Activated CD4-positive, alpha-beta T cell treated with anti-CD3 and anti-CD28 coated beads for 36 hours (primary cell): Measurements from ENCODE around the gene KIF21A. TPM values are rescaled to one million over a fixed set of nuclear protein-coding genes. Genes with fewer than 3 reads are reported as not detected.
"Not testable (repeated sequence)": the region's sequence is repeated elsewhere in the genome, so short reads cannot be mapped to it uniquely, and the experiment has no call there.

Source experiments
- ATAC-seq: fragments of 200-7000 bp; cut with Tn5 transposase; one replicate; pipeline ENCODE4 v1.10.0; 2021; ENCODE audit warnings: mild to moderate bottlenecking, moderate library complexity
- CTCF ChIA-PET: fragments of 350-600 bp; sonication (Branson Sonifier 250); formaldehyde crosslinking; loops from one replicate; lab custom pipeline; 2021; ENCODE audit warnings: antibody characterized with exemption; lab: Charles Lee
- POLR2A ChIA-PET: fragments of 350-600 bp; sonication (Branson Sonifier 250); formaldehyde crosslinking; loops from one replicate; lab custom pipeline; 2021; ENCODE audit warnings: antibody characterized with exemption, inconsistent platforms; lab: Charles Lee
- DNase-seq: peaks from one replicate; pipeline ENCODE4 v3.0.0-alpha.2; 2020
- H3K27ac Mint-ChIP-seq: one replicate; pipeline ENCODE4 v1.8.0; 2021; ENCODE audit warnings: mixed read lengths
- H3K27me3 Mint-ChIP-seq: one replicate; pipeline ENCODE4 v1.8.0; 2021; ENCODE audit warnings: mixed read lengths
- H3K36me3 Mint-ChIP-seq: one replicate; pipeline ENCODE4 v1.8.0; 2021; ENCODE audit warnings: low read depth, mixed read lengths
- H3K4me1 Mint-ChIP-seq: one replicate; pipeline ENCODE4 v1.8.0; 2021; ENCODE audit warnings: mixed read lengths
- H3K4me3 Mint-ChIP-seq: one replicate; pipeline ENCODE4 v1.8.0; 2021; ENCODE audit warnings: mild to moderate bottlenecking, moderate library complexity, mixed read lengths
- H3K9me3 Mint-ChIP-seq: one replicate; pipeline ENCODE4 v1.8.0; 2021; ENCODE audit warnings: low read depth, mixed read lengths
- intact Hi-C, 2 experiments: fragments of 100-400 bp; cut with DNase I in 1 of 2; cut with micrococcal nuclease in 1 of 2; formaldehyde crosslinking; loops; one replicate each; pipeline versions ENCODE4 v1.14.2 to v1.15.1; 2022 to 2024; cut with DNase I, micrococcal nuclease
- total RNA-seq, 2 experiments: library from RNA; stranded (reverse); gene quantifications; one replicate each; pipeline ENCODE4 v1.2.3, GENCODE V29; 2021

Gene KIF21A, protein sequence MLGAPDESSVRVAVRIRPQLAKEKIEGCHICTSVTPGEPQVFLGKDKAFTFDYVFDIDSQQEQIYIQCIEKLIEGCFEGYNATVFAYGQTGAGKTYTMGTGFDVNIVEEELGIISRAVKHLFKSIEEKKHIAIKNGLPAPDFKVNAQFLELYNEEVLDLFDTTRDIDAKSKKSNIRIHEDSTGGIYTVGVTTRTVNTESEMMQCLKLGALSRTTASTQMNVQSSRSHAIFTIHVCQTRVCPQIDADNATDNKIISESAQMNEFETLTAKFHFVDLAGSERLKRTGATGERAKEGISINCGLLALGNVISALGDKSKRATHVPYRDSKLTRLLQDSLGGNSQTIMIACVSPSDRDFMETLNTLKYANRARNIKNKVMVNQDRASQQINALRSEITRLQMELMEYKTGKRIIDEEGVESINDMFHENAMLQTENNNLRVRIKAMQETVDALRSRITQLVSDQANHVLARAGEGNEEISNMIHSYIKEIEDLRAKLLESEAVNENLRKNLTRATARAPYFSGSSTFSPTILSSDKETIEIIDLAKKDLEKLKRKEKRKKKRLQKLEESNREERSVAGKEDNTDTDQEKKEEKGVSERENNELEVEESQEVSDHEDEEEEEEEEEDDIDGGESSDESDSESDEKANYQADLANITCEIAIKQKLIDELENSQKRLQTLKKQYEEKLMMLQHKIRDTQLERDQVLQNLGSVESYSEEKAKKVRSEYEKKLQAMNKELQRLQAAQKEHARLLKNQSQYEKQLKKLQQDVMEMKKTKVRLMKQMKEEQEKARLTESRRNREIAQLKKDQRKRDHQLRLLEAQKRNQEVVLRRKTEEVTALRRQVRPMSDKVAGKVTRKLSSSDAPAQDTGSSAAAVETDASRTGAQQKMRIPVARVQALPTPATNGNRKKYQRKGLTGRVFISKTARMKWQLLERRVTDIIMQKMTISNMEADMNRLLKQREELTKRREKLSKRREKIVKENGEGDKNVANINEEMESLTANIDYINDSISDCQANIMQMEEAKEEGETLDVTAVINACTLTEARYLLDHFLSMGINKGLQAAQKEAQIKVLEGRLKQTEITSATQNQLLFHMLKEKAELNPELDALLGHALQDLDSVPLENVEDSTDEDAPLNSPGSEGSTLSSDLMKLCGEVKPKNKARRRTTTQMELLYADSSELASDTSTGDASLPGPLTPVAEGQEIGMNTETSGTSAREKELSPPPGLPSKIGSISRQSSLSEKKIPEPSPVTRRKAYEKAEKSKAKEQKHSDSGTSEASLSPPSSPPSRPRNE (N-terminal part only)
- 10 to 100 TPM; 12.0 to 13.9 TPM for total RNA-seq

DNA sequence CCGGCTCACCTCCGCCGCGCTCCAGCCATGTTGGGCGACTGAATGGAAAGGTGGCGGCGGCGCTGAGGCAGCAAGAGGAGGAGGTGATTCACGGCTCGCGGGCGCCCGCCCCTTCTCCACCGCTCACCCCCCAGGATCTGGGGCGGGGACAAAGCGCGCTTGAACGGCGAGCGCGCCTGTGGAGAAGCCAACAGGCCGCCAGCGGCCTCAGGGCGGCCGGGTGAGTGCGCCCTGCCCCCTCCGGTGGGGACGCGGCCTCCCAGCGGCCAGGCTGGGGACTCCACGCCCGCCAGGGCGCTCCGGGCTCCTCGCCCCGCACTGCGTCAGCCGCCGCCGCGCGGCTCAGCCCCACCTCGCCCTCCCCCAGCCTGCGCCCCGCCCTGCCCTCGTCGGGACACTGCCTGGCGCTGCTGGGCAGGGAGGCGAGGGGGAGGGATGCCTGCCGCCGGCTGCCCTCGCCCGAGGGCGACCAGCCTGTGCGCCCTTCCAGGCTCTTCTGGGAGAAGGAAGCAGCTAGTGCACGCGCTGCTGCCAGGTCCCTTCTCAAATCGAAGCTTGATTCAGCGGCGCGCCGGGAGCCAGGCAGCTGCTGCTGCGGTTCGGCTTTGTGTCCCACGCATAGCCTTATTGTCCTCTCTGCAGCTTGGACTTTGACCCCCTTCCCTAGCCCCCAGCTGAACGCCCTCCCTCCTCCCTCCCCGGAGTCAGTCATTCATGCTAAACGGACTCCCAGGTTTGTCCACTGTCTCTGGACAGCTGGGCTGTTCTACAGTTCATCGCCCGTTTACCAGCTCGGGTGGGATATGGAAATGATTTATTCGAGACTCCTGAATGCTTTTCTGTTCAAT is at the start of gene KIF21A:
Gene KIF21A, minus strand, starts transcription at position 40 of the 848 bp plus-strand sequence. CDS start 150 bp downstream, outside the sequence.
- ATAC-seq (peak; percentile 93), DNase-seq (peak; percentile 91)
- ChIA-PET POLR2A (interaction anchor here (1.0 kb wide), 1 partner anchor 176 kb away, joined by 8 read pairs; the partner anchor contains the start of gene ABCD2), CTCF (interaction anchor here (0.7 to 2.1 kb wide), 8 partner anchors 15 to 177 kb away, joined by 3 to 6 read pairs (median 4); partner anchors contain the start of gene ABCD2)
- intact Hi-C loops: loop anchor here (1.0 to 10.0 kb wide), 7 partner anchors 24 to 1126 kb away; partner anchors contain the start of genes SLC2A13 (in 2 of the 2), ABCD2 (in 1 of the 2) and ALG10B (in 1 of the 2)
- peak within 1 kb of the TSS; percentile 78 for H3K27ac Mint-ChIP-seq
- H3K9me3 Mint-ChIP-seq: no peaks in the 10 kb centered on the region
- peaks cover 12% of the 10 kb centered on the region for H3K27me3 Mint-ChIP-seq
- H3K4me3 Mint-ChIP-seq: peak within 1 kb of the TSS; percentile 80
- no peaks in the 10 kb centered on the region for H3K36me3 Mint-ChIP-seq
- H3K4me1 Mint-ChIP-seq: peaks cover 19% of the 10 kb centered on the region

DNA sequence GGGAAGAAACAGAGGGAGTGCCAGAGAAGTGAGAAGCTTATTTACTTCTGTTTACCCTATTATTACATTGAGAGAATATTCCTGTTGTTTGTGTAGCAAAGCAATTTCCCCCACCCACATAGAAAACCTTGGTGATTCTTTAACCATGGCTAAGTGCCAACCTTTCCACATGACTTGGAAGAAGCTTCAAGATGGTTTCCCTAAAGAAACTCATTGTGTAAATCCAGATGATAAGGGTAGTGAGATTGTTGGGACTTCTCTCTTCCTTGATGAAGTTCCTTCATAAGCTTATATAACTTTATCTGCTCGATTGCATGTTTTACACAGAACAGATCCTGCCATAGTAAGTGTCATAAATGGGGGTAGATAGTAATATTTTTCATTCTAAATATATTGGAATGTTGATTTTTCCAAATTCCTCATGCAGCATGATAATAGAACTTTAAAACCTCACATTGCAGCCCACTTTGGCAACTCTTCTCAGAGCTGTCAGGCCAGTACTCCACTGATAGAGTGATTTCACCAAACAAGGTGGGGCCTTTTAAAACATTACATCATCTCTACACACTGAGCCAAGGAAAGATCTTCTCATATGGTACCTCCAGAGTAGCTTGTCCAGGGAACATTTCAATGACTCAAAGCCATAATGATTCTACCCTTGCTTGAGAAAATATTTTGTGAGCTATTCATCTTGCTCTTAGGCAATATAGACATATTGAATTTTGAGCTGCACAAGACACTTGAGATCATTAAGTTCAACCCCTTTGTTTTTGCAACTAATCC is 47.8 kb upstream of the KIF21A start:
- ATAC-seq (no peak), DNase-seq (no peak)
- H3K27me3 Mint-ChIP-seq: no peaks in the 10 kb centered on the region
- intact Hi-C loops: no loop called here
- no peak overlapping the region for H3K4me3 Mint-ChIP-seq
- no peak overlapping the region for H3K27ac Mint-ChIP-seq
- ChIA-PET CTCF (interaction anchor here (0.8 to 0.9 kb wide), 2 partner anchors 11 kb away, joined by 3 read pairs; no protein-coding TSS in a partner anchor), POLR2A (no interaction called here)
- H3K36me3 Mint-ChIP-seq: no peaks in the 10 kb centered on the region
- H3K4me1 Mint-ChIP-seq: no peaks in the 10 kb centered on the region
- H3K9me3 Mint-ChIP-seq: no peaks in the 10 kb centered on the region

DNA sequence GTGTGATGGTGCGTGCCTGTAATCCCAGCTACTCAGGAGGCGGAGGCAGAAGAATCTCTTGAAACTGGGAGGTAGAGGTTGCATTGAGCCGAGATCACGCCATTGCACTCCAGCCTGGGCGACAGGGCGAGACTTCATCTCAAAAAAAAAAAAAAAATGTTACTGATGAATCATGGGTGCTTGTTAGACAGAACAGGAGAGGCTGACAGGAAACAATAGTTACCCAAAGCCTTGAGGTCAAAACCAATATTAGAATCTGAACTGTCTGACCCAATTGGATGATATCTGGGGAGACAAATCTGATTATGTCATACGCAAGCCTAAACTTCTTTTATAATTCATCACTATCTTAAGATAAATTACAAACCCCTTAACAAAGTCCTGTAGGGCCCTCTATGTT is 40.7 kb upstream of the KIF21A start:
- POLR2A ChIA-PET: no interaction called here
- Mint-ChIP-seq H3K36me3 (peaks cover 6% of the 10 kb centered on the region), H3K27ac (no peak overlapping the region), H3K4me3 (no peak overlapping the region), H3K9me3 (no peaks in the 10 kb centered on the region), H3K27me3 (no peaks in the 10 kb centered on the region), H3K4me1 (no peaks in the 10 kb centered on the region)
- intact Hi-C loops: no loop called here
- ATAC-seq (peak; percentile 23), DNase-seq (no peak)
- CTCF ChIA-PET: interaction anchor here (0.5 to 1.1 kb wide), 3 partner anchors 22 to 163 kb away, joined by 3 to 4 read pairs (median 3); no protein-coding TSS in a partner anchor

DNA sequence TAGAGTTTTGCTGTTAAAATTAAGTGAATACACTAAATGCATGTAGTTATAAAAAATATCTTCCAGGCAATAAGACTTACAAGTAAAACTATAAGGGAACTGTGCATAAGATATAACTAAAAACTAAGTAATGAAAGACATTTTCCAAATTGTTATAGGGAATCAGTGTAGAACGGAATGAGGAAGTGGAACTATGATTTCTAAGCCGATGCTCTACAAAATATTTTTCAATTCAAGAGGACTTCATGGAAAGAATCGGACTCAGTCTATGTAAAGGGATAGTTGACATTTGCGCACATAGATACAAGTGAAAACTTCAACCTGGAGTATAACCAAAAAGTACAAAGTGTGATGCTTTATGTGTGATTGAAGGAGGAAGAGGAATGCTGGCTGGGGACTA is 40.1 kb upstream of the KIF21A start:
- no peak overlapping the region for H3K27ac Mint-ChIP-seq
- ChIA-PET POLR2A (no interaction called here), CTCF (no interaction called here)
- no peaks in the 10 kb centered on the region for H3K4me1 Mint-ChIP-seq
- no peak overlapping the region for H3K4me3 Mint-ChIP-seq
- no peaks in the 10 kb centered on the region for H3K27me3 Mint-ChIP-seq
- intact Hi-C loops: no loop called here
- H3K9me3 Mint-ChIP-seq: no peaks in the 10 kb centered on the region
- peaks cover 7% of the 10 kb centered on the region for H3K36me3 Mint-ChIP-seq
- no peak for ATAC-seq
- DNase-seq: no peak

DNA sequence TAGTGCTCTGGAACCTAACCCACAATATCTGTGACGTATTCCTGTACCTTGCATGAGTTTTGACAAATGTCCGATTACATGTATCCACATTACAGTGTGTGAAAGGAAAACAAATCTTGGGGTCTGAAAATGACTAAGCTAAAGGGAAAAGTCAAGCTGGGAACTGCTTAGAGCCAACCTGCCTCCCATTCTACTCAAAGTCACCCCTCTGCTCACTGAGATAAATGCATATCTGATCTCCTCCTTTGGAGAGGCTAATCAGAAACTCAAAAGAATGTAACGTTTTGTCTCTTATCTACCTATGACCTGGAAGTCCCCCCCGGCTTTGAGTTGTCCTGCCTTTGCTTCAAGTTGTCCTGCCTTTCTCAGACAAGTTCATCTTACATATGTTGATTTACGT is 34.0 kb upstream of the KIF21A start:
- Mint-ChIP-seq H3K27ac (no peak overlapping the region), H3K9me3 (peaks cover 4% of the 10 kb centered on the region), H3K4me1 (no peaks in the 10 kb centered on the region), H3K27me3 (no peaks in the 10 kb centered on the region), H3K36me3 (peaks cover 11% of the 10 kb centered on the region), H3K4me3 (no peak overlapping the region)
- intact Hi-C loops: no loop called here
- ATAC-seq (no peak), DNase-seq (no peak)
- CTCF ChIA-PET: interaction anchor here (0.7 kb wide), 1 partner anchor 101 kb away, joined by 3 read pairs; no protein-coding TSS in a partner anchor
- POLR2A ChIA-PET: no interaction called here

DNA sequence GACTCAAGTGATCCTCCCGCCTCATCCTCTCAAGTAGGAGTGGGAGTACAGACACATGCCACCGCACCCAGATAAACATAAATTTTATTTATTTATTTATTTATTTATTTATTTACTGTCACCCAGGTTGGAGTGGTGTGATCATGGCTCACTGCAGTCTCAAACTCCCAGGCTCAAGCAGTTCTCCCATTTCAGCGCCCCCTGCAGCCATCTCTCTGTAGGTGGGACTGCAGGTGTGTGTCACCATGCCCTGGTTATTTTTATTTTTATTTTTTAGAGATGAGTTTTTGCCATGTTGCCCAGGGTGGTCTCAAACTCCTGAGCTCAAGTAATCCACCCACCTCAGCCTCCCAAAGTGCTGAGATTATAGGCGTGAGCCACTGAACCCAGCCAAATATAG is 33.2 kb upstream of the KIF21A start:
- ChIA-PET CTCF (interaction anchor here (0.7 kb wide), 1 partner anchor 100 kb away, joined by 3 read pairs; no protein-coding TSS in a partner anchor), POLR2A (interaction anchor here (0.6 kb wide), 1 partner anchor 8 kb away, joined by 4 read pairs; no protein-coding TSS in a partner anchor)
- H3K27ac Mint-ChIP-seq: no peak overlapping the region
- H3K9me3 Mint-ChIP-seq: peaks cover 4% of the 10 kb centered on the region
- intact Hi-C loops: no loop called here
- no peaks in the 10 kb centered on the region for H3K27me3 Mint-ChIP-seq
- no peaks in the 10 kb centered on the region for H3K4me1 Mint-ChIP-seq
- no peak overlapping the region for H3K4me3 Mint-ChIP-seq
- H3K36me3 Mint-ChIP-seq: peaks cover 11% of the 10 kb centered on the region
- ATAC-seq (no peak), DNase-seq (no peak)

DNA sequence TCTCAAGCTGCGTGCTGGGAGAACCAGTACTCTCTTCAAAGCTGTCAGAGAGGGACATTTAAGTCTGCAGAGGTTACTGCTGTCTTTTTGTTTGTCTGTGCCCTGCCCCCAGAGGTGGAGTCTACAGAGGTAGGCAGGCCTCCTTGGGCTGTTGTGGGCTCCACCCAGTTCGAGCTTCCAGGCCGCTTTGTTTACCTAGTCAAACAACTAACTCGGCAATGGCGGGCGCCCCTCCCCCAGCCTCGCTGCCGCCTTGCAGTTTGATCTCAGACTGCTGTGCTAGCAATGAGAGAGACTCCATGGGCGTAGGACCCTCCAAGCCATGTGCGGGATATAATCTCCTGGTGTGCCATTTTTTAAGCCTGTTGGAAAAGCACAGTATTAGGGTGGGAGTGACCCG is 32.2 kb upstream of the KIF21A start:
- ATAC-seq, CTCF ChIA-PET: not testable (repeated sequence)

DNA sequence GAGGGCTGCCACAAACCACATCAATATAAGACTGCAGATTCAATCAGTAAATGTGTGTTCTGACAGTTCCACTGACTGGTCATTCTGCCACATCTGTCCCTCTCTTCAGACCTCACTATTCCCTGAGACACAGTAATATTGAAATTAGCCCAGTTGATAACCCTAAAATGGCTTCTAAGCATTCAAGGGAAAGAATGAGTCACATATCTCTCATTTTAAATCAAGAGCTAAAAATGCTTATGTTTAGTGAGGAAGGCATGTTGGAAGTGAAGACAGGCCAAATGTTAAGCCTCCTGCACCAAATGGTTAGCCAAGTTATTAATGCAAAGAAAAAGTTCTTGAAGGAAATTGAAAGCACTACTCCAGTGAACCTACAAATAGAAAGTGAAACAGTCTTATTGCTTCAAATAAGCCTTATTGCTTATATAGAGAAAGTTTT is 24.5 kb upstream of the KIF21A start:
- no peak overlapping the region for H3K27ac Mint-ChIP-seq
- H3K4me1 Mint-ChIP-seq: peaks cover 15% of the 10 kb centered on the region
- peaks cover 8% of the 10 kb centered on the region for H3K9me3 Mint-ChIP-seq
- intact Hi-C loops: loop anchor here (1.0 kb wide), 1 partner anchor 24 kb away; the partner anchor contains the start of gene KIF21A (in 2 of the 2)
- POLR2A ChIA-PET: interaction anchor here (0.6 kb wide), 1 partner anchor 9 kb away, joined by 4 read pairs; no protein-coding TSS in a partner anchor
- no peaks in the 10 kb centered on the region for H3K27me3 Mint-ChIP-seq
- CTCF ChIA-PET: interaction anchor here (1.5 kb wide), 1 partner anchor 149 kb away, joined by 3 read pairs; no protein-coding TSS in a partner anchor
- H3K36me3 Mint-ChIP-seq: no peaks in the 10 kb centered on the region
- no peak overlapping the region for H3K4me3 Mint-ChIP-seq
- DNase-seq: peak; percentile 13
- peak; percentile 92 for ATAC-seq

More for the DNA sequence above, 32.2 kb upstream of the KIF21A start:
- H3K27ac Mint-ChIP-seq, H3K9me3 Mint-ChIP-seq, DNase-seq, H3K4me3 Mint-ChIP-seq, intact Hi-C loops, H3K4me1 Mint-ChIP-seq, H3K27me3 Mint-ChIP-seq, POLR2A ChIA-PET: not testable (repeated sequence)
- peaks cover 10% of the 10 kb centered on the region for H3K36me3 Mint-ChIP-seq

DNA sequence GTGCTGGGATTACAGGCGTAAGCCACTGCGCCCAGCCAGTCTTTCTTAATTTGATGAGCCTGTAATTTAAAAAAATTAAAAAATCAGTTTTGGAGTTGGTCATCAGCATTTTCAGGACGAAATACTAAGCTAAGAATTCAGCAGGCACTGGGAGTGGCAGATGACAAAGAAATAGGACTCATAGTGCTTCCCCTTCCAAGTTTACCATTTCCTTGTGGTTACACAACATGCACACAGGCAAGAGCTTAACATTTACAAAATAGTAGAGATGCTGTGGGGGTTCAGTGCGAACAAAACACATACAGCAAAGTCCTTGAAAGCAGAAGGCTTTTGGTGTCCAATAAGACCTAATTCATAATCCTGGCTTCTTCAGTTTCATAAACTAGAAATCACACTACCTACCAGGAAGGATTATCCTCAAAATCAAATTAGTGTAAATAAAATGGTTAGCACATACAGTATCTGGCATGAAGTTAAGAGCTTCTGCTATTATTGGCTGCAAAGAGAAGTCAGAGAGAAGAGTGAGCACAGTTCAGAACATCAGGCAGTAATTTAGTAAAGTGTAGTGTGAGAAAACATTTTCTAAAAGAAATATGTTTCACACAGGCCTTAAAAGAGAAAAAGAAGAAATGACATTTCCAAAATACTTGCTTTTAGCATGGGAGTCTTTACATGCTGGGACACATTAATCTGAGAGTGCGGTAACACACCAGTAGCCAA is 22.2 kb upstream of the KIF21A start:
- Mint-ChIP-seq H3K4me1 (peaks cover 15% of the 10 kb centered on the region), H3K4me3 (no peak overlapping the region), H3K36me3 (no peaks in the 10 kb centered on the region), H3K9me3 (peaks cover 8% of the 10 kb centered on the region), H3K27ac (no peak overlapping the region), H3K27me3 (no peaks in the 10 kb centered on the region)
- intact Hi-C loops: no loop called here
- ChIA-PET POLR2A (no interaction called here), CTCF (interaction anchor here (1.3 kb wide), 2 partner anchors 10 to 13 kb away, joined by 3 read pairs; no protein-coding TSS in a partner anchor)
- no peak for DNase-seq
- no peak for ATAC-seq
